ENCODE measurements around the gene PDZRN4.

GRCh38 chr12:41585784-41586183 is 397.7 kb downstream of the PDZRN4 start:
- no peak for TF ChIP-seq CTCF (IDR thresholded peaks at IDR 0.05)
- TF ChIP-seq POLR2A (IDR thresholded peaks at IDR 0.05) = no peak
